ENCODE results near the gene MKNK2.

- TF ChIP-seq CTCF (optimal IDR thresholded peaks at IDR 0.05 in 1 of 3, IDR thresholded peaks at IDR 0.05 in 1 of 3, conservative IDR thresholded peaks at IDR 0.05 in 1 of 3; ENCODE audit: extremely low read depth in 1 of 3, insufficient read depth in 2 of 3, low read length in 3 of 3) (no peak), EZH2 (IDR thresholded peaks at IDR 0.05; ENCODE audit: low read length) (no peak)
Observed at GRCh38 chr19:1990230-1991017, 60.6 kb downstream of the MKNK2 start.
